ENCODE results near the gene C17orf58. TPM values are rescaled to one million over a fixed set of nuclear protein-coding genes. Genes with fewer than 3 reads are reported as not detected.
"Not testable (repeated sequence)": the region's sequence is repeated elsewhere in the genome, so short reads cannot be mapped to it uniquely, and the experiment has no call there.

C17orf58 gene
- total RNA-seq, 1 experiment from 2014 or later = 12.5 TPM

- ChIA-PET CTCF (no interaction called here), POLR2A (ENCODE audit: low non-redundant PET) (interaction anchor here (0.6 kb wide), 1 partner anchor 46 kb away, joined by 4 read pairs; no protein-coding TSS in a partner anchor)
- H3K9me3 ChIP-seq (ENCODE audit: low read depth, low read length, poor library complexity, severe bottlenecking) = no peaks in the 10 kb centered on the region
- no peaks in the 10 kb centered on the region for H3K27me3 ChIP-seq (replicated peaks; ENCODE audit: insufficient read depth, low read depth, low read length, poor library complexity)
- intact Hi-C loops (cut with micrococcal nuclease; ENCODE audit: unreplicated experiment) = no loop called here
- H3K27ac ChIP-seq (ENCODE audit: low read depth, low read length, poor library complexity, severe bottlenecking) = no peak overlapping the region
- H3K4me3 ChIP-seq (ENCODE audit: low read depth, low read length, poor library complexity, severe bottlenecking) = no peak overlapping the region
- peak; percentile 30 for DNase-seq (ENCODE audit: low spot score)
- no peaks in the 10 kb centered on the region for H3K36me3 ChIP-seq (ENCODE audit: insufficient read depth, low read length, poor library complexity, severe bottlenecking)
- BruUV-seq (replicated peaks) = no TSS peak
- H3K4me1 ChIP-seq (ENCODE audit: insufficient read depth, low read length, poor library complexity, severe bottlenecking) = peaks cover 8% of the 10 kb centered on the region
- no peak for TF ChIP-seq CTCF (conservative IDR thresholded peaks at IDR 0.05; ENCODE audit: low read depth, low read length)
- no peak for TF ChIP-seq EZH2 (IDR thresholded peaks at IDR 0.05; ENCODE audit: borderline replicate concordance, low read depth, low read length, poor library complexity, severe bottlenecking)
These were observed 33.4 kb upstream of the C17orf58 start for GRCh38 chr17:68029512-68030215.

- peaks cover 12% of the 10 kb centered on the region for H3K4me1 ChIP-seq (ENCODE audit: insufficient read depth, low read length, poor library complexity, severe bottlenecking)
- DNase-seq (ENCODE audit: low spot score); H3K27me3 ChIP-seq (replicated peaks; ENCODE audit: insufficient read depth, low read depth, low read length, poor library complexity); H3K36me3 ChIP-seq (ENCODE audit: insufficient read depth, low read length, poor library complexity, severe bottlenecking); POLR2A ChIA-PET (ENCODE audit: low non-redundant PET); intact Hi-C loops (cut with micrococcal nuclease; ENCODE audit: unreplicated experiment); H3K27ac ChIP-seq (ENCODE audit: low read depth, low read length, poor library complexity, severe bottlenecking); CTCF ChIA-PET; H3K4me3 ChIP-seq (ENCODE audit: low read depth, low read length, poor library complexity, severe bottlenecking); H3K9me3 ChIP-seq (ENCODE audit: low read depth, low read length, poor library complexity, severe bottlenecking); BruUV-seq (replicated peaks): not testable (repeated sequence)
- TF ChIP-seq CTCF (conservative IDR thresholded peaks at IDR 0.05; ENCODE audit: low read depth, low read length) = peak; percentile 31
These were observed 26.3 kb upstream of the C17orf58 start for GRCh38 chr17:68022547-68022946.

- H3K4me1 ChIP-seq (ENCODE audit: insufficient read depth, low read length, poor library complexity, severe bottlenecking) = peaks cover 12% of the 10 kb centered on the region
- H3K27ac ChIP-seq (ENCODE audit: low read depth, low read length, poor library complexity, severe bottlenecking) = no peak overlapping the region
- TF ChIP-seq CTCF (conservative IDR thresholded peaks at IDR 0.05; ENCODE audit: low read depth, low read length) (no peak), EZH2 (IDR thresholded peaks at IDR 0.05; ENCODE audit: borderline replicate concordance, low read depth, low read length, poor library complexity, severe bottlenecking) (no peak)
- H3K4me3 ChIP-seq (ENCODE audit: low read depth, low read length, poor library complexity, severe bottlenecking) = no peak overlapping the region
- CTCF ChIA-PET = no interaction called here
- POLR2A ChIA-PET (ENCODE audit: low non-redundant PET) = interaction anchor here (0.6 kb wide), 1 partner anchor 13 kb away, joined by 6 read pairs; the partner anchor contains the start of gene KPNA2
- H3K36me3 ChIP-seq (ENCODE audit: insufficient read depth, low read length, poor library complexity, severe bottlenecking) = no peaks in the 10 kb centered on the region
- BruUV-seq (replicated peaks) = no TSS peak
- no peaks in the 10 kb centered on the region for H3K27me3 ChIP-seq (replicated peaks; ENCODE audit: insufficient read depth, low read depth, low read length, poor library complexity)
- intact Hi-C loops (cut with micrococcal nuclease; ENCODE audit: unreplicated experiment) = no loop called here
- H3K9me3 ChIP-seq (ENCODE audit: low read depth, low read length, poor library complexity, severe bottlenecking) = no peaks in the 10 kb centered on the region
- DNase-seq (ENCODE audit: low spot score) = no peak
These were observed 25.7 kb upstream of the C17orf58 start for GRCh38 chr17:68021963-68022362.

- not testable (repeated sequence) for H3K36me3 ChIP-seq (ENCODE audit: insufficient read depth, low read length, poor library complexity, severe bottlenecking); H3K27me3 ChIP-seq (replicated peaks; ENCODE audit: insufficient read depth, low read depth, low read length, poor library complexity); BruUV-seq (replicated peaks); H3K9me3 ChIP-seq (ENCODE audit: low read depth, low read length, poor library complexity, severe bottlenecking); DNase-seq (ENCODE audit: low spot score)
- ChIA-PET CTCF (interaction anchor here (1.5 kb wide), 1 partner anchor 78 kb away, joined by 4 read pairs; no protein-coding TSS in a partner anchor), POLR2A (ENCODE audit: low non-redundant PET) (interaction anchor here (1.2 kb wide), 1 partner anchor 15 kb away, joined by 9 read pairs; the partner anchor contains the start of gene KPNA2)
- Histone ChIP-seq H3K27ac (ENCODE audit: low read depth, low read length, poor library complexity, severe bottlenecking) (peak overlapping the region; percentile 76), H3K4me1 (ENCODE audit: insufficient read depth, low read length, poor library complexity, severe bottlenecking) (peaks cover 12% of the 10 kb centered on the region), H3K4me3 (ENCODE audit: low read depth, low read length, poor library complexity, severe bottlenecking) (peak overlapping the region; percentile 55)
- intact Hi-C loops (cut with micrococcal nuclease; ENCODE audit: unreplicated experiment) = loop anchor here (1.0 kb wide), 1 partner anchor 15 kb away; the partner anchor contains the start of gene KPNA2
These were observed 24.5 kb upstream of the C17orf58 start for GRCh38 chr17:68020791-68021190.
